ENCODE results near the gene AAMP.

GRCh38 chr2:218318241-218318640, 48.3 kb upstream of the AAMP start:
- TF ChIP-seq POLR2A (IDR thresholded peaks at IDR 0.05) (no peak), CTCF (IDR thresholded peaks at IDR 0.05) (no peak)

All from gastroesophageal sphincter (tissue), 3 donors.